ENCODE measurements around the gene LGI2.

LGI2 gene

DNA sequence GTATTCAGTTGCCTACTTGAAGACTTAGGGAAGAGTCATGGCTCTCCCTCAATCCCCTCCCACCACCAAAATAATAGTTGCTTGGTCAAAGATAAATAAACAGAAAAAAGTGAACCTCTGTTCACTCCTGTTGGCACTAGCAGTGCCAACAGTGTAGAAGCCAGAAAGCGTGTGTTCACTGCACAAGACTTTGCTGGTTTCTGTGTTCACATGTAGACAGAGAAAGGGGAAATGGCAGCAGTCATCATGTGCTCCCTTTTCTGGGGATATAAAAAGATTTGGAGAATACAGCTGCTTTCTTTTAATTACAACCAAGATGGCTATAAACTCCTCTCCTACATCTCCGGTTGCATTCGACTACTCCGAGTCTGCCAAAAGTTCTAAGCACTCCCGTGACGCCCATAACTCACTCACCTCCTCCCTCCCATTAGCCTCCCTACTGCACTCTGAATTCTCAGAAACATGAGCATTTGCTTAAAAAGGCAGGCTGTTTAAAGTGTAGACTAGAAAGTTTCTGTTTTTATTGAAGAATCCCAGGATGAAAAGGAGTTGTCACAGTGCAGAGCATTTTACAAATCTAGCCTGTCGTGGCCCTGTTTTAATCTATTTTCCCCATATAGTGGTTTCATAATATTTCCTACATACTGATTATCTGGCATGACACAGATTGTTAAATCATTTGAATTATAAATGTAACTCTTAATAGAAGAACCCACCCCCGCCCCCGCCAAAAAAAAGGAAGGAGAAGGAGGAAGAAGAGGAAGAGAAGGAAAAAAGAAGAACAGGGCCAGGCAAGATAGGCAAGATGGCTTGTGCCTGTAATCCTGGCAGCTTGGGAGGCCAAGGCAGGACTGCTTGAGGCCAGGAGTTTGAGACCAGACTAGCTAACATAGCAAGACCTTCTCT is 16.7 kb downstream of the LGI2 start:
- H3K4me3 ChIP-seq (ENCODE audit: low read depth, low read length): no peak overlapping the region
- TF ChIP-seq, protein P1, sequence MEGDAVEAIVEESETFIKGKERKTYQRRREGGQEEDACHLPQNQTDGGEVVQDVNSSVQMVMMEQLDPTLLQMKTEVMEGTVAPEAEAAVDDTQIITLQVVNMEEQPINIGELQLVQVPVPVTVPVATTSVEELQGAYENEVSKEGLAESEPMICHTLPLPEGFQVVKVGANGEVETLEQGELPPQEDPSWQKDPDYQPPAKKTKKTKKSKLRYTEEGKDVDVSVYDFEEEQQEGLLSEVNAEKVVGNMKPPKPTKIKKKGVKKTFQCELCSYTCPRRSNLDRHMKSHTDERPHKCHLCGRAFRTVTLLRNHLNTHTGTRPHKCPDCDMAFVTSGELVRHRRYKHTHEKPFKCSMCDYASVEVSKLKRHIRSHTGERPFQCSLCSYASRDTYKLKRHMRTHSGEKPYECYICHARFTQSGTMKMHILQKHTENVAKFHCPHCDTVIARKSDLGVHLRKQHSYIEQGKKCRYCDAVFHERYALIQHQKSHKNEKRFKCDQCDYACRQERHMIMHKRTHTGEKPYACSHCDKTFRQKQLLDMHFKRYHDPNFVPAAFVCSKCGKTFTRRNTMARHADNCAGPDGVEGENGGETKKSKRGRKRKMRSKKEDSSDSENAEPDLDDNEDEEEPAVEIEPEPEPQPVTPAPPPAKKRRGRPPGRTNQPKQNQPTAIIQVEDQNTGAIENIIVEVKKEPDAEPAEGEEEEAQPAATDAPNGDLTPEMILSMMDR (IDR thresholded peaks at IDR 0.05; ENCODE audit: control insufficient read depth, extremely low read depth, insufficient read depth): no peak
- DNase-seq (ENCODE audit: low read depth): no peak

- TF ChIP-seq, protein P1 (IDR thresholded peaks at IDR 0.05; ENCODE audit: control insufficient read depth, extremely low read depth, insufficient read depth): no peak
- DNase-seq (ENCODE audit: low read depth): no peak
- H3K4me3 ChIP-seq (ENCODE audit: low read depth, low read length): no peak overlapping the region
Observed at GRCh38 chr4:25012655-25013054, 18.1 kb downstream of the LGI2 start.

DNA sequence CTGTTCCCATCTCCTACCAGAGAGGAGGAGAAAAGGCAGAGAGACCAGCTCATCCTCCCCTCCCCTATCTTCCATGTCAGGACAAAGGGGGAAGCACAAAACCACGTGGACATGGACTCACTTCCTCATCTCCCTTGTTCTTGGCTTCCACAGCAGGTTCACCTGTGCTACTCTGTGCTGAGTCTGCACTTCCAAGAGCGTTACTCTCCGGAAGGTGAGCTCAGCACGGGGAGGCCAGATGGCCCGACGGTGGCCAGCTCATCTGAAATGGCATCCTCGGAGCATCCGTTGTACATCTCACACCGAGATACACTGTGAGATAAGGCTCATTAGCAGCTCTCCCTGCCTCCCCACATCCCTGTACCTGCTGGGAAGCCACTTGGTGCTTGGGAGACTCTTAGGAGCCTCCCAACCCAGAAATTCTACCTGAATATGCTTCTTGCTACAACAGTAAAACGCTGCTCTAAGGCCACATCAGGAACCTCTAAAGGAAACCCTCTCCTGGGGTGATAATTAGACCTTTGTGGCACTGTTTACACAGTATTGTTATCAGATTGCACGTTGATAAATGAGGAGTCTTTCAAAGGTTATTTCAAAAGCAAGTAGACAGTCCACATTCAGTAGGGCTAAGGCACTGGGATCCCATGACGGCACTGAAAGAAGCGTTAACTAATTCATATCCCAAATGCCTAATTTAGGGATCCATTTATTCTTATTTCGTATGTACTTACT is 19.4 kb downstream of the LGI2 start:
- TF ChIP-seq, protein P1 (IDR thresholded peaks at IDR 0.05; ENCODE audit: control insufficient read depth, extremely low read depth, insufficient read depth): no peak
- DNase-seq (ENCODE audit: low read depth): no peak
- H3K4me3 ChIP-seq (ENCODE audit: low read depth, low read length): no peak overlapping the region

DNA sequence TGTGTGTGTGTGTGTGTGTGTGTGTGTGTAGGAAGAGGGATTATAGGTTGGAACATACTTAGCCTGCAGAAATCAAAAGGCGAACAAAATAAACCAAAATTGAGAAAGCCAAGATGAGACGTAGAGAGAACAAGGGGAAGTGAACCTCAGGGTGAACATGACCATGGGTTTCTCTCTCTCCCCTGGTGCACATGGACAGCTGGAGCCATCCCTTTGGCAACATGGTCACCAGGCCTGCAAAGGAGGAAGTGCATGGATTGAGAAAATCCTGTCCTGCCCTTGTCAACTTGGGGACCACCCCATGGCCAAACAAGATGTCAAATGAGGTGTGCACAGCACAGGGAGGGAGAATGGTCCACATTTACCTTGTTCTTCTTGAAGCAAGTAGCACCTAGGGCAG is 23.1 kb downstream of the LGI2 start:
- TF ChIP-seq, protein P1 (IDR thresholded peaks at IDR 0.05; ENCODE audit: control insufficient read depth, extremely low read depth, insufficient read depth): no peak
- DNase-seq (ENCODE audit: low read depth): no peak
- no peak overlapping the region for H3K4me3 ChIP-seq (ENCODE audit: low read depth, low read length)

DNA sequence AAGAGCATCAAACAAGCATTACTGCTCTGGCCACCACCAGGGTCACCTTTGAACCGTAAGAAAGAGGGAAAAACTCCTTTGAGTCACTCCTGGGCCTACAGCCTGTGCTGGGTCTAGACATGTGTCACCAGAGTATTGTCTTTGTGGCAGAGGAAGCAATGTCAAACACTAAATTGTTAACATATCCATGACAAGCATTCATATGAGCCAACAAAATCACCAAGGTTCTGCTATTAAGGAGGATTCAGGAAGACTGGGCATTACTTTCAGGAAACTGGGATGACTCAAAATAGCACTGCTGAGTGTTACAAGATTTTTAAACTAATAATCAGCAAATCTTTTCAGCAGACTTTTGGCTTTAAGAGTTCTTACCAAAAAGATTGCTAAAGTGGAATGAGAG is 28.1 kb downstream of the LGI2 start:
- no peak overlapping the region for H3K4me3 ChIP-seq (ENCODE audit: low read depth, low read length)
- TF ChIP-seq, protein P1 (IDR thresholded peaks at IDR 0.05; ENCODE audit: control insufficient read depth, extremely low read depth, insufficient read depth): no peak
- no peak for DNase-seq (ENCODE audit: low read depth)

DNA sequence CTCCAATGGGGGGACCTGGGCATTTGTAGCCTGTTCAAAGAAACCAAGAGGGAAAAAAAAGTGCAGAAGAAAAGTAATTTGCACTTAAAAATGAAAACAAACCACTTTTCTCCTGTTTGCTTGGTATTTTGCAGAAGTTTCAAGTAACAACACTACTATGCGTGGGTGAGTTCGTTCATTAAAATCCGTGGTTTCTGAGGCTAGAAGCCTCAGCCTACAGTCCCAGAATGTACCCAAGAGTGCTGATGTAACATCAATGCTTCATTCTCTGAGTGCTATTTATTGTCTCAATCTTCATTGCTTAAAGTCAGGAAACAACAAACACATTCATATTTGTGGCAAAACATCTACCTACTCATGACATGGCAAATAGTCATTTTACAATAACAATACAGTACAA is 29.2 kb downstream of the LGI2 start:
- TF ChIP-seq, protein P1 (IDR thresholded peaks at IDR 0.05; ENCODE audit: control insufficient read depth, extremely low read depth, insufficient read depth): no peak
- no peak overlapping the region for H3K4me3 ChIP-seq (ENCODE audit: low read depth, low read length)
- DNase-seq (ENCODE audit: low read depth): no peak
